Subcutaneous adipose tissue (tissue), 4 donors: Measurements from ENCODE around the gene NOTCH1. TPM values are rescaled to one million over a fixed set of nuclear protein-coding genes. Genes with fewer than 3 reads are reported as not detected.

Source experiments
- CTCF ChIP-seq: fragments of 450-650 bp; IDR thresholded peaks from one replicate; pipeline ENCODE4 v1.5.1; 2016; ENCODE audit warnings: low read depth, mild to moderate bottlenecking, control low read depth, antibody characterized with exemption, moderate library complexity
- total RNA-seq, 4 donors: library from RNA; depleted of rRNA; stranded (reverse); fragments of >200 nt; gene quantifications; one replicate each; pipeline ENCODE4 v1.1.0, GENCODE V29; 2016

NOTCH1 gene
- total RNA-seq, 4 donors from 2014 or later: 18.0 to 94.4 (median 21.3) TPM

DNA sequence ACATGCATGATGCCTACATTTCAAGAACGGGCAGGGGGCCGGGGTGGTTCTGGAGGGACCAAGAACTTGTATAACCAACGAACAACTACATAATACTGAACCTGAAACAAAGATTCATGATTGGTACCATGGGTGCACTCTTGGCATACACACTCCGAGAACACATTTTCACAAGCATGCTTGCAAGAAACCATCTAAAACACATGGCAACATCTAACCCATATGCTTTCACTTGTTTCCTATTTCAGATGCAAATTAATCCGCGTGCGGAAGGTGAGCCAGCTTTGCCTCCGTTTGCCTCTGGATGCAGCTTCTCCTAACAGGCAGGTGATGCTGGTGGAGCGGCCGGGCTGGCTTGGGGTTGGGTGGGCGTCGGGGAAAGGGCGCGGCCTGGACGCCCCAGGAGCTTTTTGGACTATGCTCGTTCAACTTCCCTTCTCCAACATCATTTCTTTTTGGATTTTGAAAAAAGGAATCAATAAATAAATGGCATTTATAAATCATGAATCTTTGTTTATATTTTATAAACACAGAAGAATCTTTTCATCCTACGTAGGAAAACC is 50.5 kb downstream of the NOTCH1 start:
- no peak for TF ChIP-seq CTCF

GRCh38 chr9:136494531-136495215 is 51.2 kb downstream of the NOTCH1 start:
- TF ChIP-seq CTCF: no peak

GRCh38 chr9:136494012-136494411 is 51.8 kb downstream of the NOTCH1 start:
- no peak for TF ChIP-seq CTCF

DNA sequence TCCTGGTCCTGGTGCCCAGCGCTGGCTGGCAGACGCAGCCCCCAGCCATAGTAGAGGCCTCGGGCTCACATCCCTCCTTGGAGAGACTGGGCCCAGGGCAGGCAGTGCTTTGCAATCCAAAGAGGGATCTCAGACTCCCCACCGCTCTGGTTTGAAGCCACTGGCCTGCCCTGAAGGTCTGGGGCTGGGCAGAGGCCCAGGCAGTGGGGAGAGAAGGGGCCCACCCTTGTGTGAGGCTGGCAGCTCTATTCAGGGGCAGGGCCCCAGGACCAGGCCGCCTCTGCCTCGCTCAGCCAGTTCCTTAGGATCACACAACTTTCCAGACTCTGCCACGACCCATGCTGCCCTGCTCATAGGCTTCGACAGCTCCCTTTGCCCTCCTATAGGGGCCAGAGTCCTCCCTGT is 52.3 kb downstream of the NOTCH1 start:
- no peak for TF ChIP-seq CTCF

- TF ChIP-seq CTCF: no peak
Measured at GRCh38 chr9:136492978-136493522, 52.8 kb downstream of the NOTCH1 start.

DNA sequence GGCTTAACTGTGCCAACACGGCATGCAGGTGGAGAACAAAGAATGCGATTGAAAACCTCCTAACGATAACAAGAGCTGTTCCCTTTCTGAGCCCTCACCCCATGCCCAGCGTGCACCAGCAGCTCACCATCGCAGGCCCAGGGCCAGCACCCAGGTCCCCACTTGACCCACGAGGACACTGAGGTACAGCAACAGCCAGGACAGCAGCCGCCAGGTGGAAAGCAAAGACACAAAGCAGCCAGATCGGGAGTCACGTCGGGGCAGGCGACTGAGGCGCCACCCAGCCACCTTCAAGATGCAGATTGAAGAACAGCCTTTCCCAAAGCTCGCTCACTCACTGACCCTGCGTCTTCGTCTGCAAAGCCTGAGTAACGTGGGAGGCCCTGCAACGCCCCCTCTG is 56.1 kb downstream of the NOTCH1 start:
- TF ChIP-seq CTCF: no peak
